NOMO-1 (cell line): ENCODE results near the gene TMEM31.
A peak's percentile ranks its signal among the peaks of the same experiment; 100 is the strongest.

Experiments
- DNase-seq, 2 experiments: peaks; one replicate each; lab custom pipeline; 2025; ENCODE audit not compliant: unreplicated experiment in 2 of 2; lab: John Stamatoyannopoulos, UW

TMEM31 gene

GRCh38 chrX:103710609-103711008, at the start of gene TMEM31:
TMEM31 (plus strand) TSS chrX:103710909; CDS start chrX:103712259, 1,350 bp downstream.
- no peak for DNase-seq

GRCh38 chrX:103663981-103664762, 46.5 kb upstream of the TMEM31 start:
- no peak for DNase-seq

GRCh38 chrX:103666202-103667107, 44.3 kb upstream of the TMEM31 start:
- DNase-seq, result no peak

GRCh38 chrX:103669745-103670144, 41.0 kb upstream of the TMEM31 start:
- no peak for DNase-seq

GRCh38 chrX:103674531-103675454, 35.9 kb upstream of the TMEM31 start:
- DNase-seq, result no peak

- DNase-seq, result no peak
Observed at GRCh38 chrX:103678199-103678993, 32.3 kb upstream of the TMEM31 start.

- DNase-seq, result no peak
Observed at GRCh38 chrX:103681443-103681842, 29.3 kb upstream of the TMEM31 start.

- DNase-seq, result peak; percentile 3 to 5
Observed at GRCh38 chrX:103685396-103685795, 25.3 kb upstream of the TMEM31 start.

- DNase-seq, result peak; percentile 86 to 88
Observed at GRCh38 chrX:103686199-103687072, 24.3 kb upstream of the TMEM31 start, which contains the start of gene MORF4L2. MORF4L2 (minus strand) TSS chrX:103686699; CDS start chrX:103677027, 9,672 bp downstream.

- DNase-seq, result peak; percentile 64 to 78
Observed at GRCh38 chrX:103687073-103687695, 23.5 kb upstream of the TMEM31 start.

- peak in 1 of 2 experiments; percentile 34 for DNase-seq
Observed at GRCh38 chrX:103687696-103688201, 23.0 kb upstream of the TMEM31 start.

- DNase-seq, result peak; percentile 11 to 32
Observed at GRCh38 chrX:103688946-103689345, 21.8 kb upstream of the TMEM31 start.

GRCh38 chrX:103691059-103691458, 19.6 kb upstream of the TMEM31 start:
- no peak for DNase-seq

- no peak for DNase-seq
Observed at GRCh38 chrX:103697687-103698086, 13.0 kb upstream of the TMEM31 start.

GRCh38 chrX:103699243-103699642, 11.5 kb upstream of the TMEM31 start:
- DNase-seq, result no peak

GRCh38 chrX:103704863-103705262, 5.8 kb upstream of the TMEM31 start:
- DNase-seq, result no peak

- no peak for DNase-seq
Observed at GRCh38 chrX:103716962-103717361, 6.3 kb downstream of the TMEM31 start.

- no peak for DNase-seq
Observed at GRCh38 chrX:103718120-103718519, 7.4 kb downstream of the TMEM31 start.
